HG02852 (cell line): ENCODE data around the gene ZBTB1.
"Not testable (repeated sequence)": the region's sequence is repeated elsewhere in the genome, so short reads cannot be mapped to it uniquely, and the experiment has no call there.

Source experiments
- ATAC-seq: cut with Tn5 transposase; IDR thresholded peaks from one replicate; pipeline ENCODE4 v1.9.1; 2021; ENCODE audit warnings: mild to moderate bottlenecking, moderate library complexity; ENCODE audit not compliant: unreplicated experiment

Gene ZBTB1

DNA sequence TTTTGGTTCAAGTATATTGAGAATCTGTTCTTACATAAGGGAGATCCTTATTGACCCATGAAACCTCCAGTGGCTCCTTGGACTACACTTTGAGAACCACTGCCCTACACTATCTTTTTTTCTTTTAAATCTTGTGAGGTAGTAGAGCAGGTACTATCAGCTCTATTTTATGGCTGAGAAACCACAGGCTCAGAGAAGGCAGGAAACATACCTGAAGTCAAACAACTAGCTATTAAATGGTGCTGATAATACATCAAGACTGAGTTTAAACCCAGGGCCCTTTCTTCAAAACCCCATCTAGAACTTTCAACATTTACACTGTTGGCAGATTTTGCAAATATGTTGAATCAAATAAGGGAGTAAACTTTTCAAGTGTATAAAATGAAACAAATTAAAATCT, 7.8 kb upstream of the ZBTB1 start:
- no peak for ATAC-seq

DNA sequence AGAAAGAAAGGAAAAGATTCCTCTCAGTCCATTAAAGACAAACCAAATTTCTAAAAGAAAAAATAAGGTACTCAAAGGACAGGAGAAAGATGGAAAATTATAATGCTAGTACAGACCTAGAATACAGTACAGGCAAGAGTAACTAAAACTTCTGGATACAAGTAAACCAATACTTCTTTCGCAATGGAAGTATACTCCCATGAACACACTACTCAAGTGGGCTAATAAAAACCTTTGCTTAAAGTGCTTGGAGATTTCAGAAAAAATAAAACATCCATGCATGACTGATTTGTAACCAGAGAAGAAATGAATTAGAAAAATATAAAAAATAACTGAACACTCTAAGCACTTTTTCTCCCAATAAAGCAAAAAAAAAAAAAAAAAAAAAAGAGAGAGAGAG, 4.5 kb upstream of the ZBTB1 start:
- ATAC-seq = no peak

DNA sequence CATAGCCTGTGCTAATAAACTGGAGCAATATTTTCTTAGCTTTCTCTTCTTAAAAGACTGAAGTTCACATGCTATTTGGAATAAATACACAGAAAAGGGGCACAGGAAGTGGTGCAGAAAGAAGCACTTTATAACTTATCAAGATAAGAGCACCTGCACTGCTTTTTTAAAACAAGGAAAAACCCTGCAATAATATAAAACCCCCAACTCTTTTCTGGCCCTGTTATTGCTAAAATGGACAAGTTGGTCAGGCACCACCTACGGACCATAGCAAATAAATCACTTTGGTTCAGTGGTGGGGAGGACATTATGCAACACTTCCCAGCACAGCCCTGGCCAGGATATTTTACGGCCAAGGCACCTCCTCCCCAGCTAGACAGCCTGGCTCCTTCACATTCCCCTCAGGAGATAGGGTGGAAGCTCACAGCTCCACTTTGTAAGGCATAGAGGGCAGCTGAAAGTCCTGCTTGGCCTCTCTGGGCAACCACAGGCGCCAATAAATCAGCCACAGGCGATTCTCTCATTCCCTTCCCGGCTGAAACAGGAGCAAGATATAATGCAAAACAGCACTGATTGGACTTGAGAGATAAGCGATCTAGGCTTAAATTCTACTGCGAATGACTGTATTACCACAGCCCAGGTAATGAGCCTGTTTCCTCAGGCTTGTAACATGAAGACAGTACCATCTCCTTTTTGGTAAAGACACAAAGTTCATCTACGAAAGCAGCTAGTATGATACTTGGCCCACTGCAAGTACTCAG, 3.0 kb upstream of the ZBTB1 start:
- ATAC-seq = no peak

DNA sequence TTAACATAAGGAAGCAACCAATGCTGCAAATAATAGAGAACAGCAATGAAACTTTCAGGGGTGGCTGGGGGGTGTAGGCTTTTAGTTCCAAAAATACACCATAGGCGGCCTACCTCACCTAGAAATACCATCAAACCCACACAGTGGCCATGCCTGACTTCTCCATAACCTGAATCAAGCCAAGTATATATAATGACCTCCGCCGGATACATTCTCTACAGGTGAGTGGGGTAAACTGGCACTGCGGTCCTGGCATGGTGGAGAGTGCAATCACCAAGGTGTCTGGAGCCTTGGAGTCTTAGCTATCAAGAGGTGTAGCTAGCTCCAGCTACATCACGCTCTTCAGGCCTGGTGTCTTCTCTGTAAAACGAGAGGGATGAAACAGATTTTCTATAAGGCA, 2.1 kb upstream of the ZBTB1 start:
- no peak for ATAC-seq

DNA sequence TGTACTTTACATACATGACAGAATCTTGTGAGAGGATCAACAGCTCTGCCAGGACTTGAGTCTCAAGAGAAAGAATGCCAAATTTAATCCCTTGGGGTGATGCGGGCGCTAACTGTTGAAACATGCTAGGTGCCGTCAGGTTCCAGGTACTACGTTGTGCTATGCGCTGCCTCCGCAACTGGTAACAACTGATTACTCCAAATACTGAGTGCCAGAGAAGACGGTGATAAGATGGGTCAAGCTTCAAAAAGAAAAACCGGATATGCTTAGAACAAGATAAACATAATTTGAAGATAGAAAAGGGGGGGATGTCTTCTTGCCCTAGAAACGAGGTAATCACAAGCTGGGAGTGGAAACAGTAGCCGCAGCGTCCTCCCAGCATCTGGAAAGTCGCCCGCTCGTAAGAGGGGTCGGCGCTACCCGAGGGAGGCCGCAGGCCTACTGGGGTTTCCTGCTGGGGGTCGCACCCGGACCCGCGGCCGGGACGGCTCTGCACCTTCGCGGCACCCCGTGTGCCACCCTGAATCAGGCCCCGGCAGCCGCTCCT, 1.6 kb upstream of the ZBTB1 start:
- ATAC-seq = no peak

DNA sequence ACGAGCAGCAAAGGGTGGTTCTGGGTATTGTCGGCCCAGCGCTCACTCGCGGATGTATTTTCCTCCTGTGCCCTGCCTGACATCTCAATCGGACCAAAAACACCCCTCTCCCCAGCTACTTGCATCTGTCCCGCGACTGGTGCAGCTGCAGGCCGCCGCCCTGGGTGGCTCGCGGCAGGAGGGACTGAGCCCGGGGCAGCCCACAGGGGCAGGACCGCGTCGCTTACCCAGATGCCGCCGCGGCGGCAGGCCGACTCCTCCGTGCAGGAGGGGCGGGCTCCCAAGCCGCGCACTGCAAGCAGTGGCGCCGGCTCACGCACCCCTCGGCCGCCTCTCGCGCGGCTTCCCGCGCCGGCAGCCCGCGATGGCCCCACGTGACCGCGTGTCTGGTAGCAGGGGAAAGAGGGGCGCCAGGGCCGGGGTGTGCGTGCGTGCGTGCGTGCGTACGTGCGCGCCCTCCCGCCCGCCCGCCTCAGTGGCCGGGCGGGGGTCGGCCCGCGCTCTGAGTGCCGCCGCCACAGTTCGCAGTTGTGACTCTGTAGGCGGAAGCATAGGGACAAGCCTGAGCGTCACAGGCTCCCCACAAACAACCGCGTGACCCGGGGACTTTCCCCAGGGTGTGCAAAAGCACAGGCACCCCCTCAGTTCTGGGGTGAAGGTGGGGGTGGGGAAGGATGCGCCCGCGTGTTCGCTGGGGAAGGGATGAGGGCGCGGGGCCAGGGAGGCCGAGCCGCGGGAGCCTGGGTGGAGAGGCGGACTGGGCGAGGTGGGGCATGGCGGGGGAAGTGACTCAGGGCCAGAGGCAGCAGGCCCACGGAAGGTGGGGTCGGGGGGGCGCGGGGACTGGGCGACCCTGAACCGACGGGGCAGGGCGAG, 898 bp upstream of the ZBTB1 start, which contains the start of gene ZBTB25:
ZBTB25 (minus strand) TSS at position 405 of the 876 bp plus-strand sequence. CDS start 13,305 bp downstream, outside the sequence.
- peak; percentile 56 for ATAC-seq

DNA sequence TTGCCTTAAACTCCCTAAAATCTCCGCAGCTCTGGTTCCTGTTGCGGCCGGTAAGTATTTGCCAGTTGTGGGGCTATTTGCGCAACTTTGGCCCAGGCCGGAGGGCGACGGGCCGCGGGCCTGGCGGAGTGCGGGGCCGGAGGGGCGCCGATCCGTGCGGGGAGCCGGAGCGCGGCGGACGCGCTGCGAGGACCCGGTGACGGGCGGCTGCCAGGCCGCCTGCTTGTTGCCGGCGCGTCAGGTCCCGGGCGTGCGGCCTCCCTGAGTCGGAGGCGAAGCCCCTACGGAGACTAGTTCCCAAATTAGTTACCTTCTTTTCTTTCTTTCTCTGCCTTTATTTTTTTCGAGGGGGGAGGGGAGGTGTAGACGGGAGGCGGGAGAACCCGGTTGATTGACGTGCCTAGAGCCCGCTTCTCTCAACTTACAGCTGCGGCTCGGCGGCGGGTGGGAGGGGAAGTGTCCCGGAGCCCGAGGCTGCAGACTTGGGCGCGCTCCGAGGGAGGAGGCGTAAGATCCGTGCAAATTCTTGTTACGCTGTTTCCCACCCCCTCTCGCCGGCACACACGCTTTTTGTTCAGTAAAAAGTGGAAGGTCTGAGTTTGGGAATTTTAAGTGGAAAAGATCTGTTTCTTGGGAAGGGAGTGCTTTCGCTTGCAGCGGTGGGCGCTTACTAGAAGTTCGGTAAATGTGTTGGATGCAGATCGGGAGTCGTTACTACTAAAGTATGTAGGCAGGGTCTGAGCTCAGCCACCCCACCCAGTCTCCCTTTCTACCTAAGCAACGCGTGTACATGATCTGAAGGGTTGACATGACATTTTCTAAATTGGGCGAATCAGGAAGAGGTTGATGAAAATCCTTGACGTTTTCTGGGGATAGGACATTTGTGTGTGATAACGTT, 576 bp downstream of the ZBTB1 start:
- ATAC-seq = peak; percentile 33

DNA sequence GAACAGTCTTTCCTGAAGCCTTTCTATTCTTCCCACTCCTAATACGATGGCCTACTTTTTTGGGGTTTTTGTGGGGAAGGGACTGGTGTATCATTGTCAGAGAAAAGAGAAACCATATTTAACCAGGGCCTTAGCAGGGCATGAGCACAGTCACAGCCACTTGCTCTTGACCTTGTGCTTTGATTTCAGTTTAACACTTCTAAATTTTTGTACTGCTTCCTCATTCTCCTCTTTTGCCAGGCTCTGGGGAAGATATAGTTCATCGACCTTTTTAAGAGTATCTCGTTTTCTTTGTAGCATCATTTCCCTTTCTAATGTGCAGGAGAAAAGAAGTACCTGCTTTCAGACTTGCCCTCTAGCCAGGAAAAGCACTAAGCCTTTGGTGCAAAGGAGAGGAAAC, 2.2 kb downstream of the ZBTB1 start:
- ATAC-seq = no peak

DNA sequence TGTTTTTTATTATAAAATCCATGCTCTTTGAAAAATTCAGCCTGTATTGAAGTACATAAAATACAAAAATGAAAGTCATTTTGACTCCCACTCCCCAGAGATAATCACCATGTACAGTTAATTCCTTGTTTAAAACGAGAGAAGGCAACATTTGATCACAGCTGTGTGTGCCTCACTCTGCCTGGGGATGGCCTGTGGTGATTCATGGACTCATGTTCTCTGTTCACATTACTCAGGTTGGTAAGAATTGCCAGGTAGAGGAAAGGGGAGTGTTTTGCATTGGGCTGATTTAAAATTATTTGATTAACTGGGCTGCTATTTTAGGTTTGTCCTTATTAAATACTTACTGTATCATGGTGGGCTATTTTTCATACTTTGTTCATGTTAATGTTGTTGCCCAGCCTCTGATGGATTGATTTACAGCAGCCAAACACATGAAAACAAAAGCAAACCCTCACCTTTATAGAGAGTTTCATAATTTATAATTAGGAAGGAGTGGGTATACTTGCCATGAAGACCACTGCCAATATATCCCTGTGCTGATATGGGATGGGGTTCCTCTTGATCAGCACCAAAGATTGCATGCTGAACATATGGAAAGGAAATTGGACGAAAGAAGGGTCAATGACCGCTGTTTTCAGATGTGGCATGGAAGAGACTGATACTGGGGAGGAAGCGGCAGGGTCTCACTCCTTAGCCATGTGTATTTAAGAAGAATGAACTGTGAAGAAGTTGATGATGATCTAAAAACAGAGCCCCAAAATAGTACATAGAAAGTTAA, 3.0 kb downstream of the ZBTB1 start:
- no peak for ATAC-seq

DNA sequence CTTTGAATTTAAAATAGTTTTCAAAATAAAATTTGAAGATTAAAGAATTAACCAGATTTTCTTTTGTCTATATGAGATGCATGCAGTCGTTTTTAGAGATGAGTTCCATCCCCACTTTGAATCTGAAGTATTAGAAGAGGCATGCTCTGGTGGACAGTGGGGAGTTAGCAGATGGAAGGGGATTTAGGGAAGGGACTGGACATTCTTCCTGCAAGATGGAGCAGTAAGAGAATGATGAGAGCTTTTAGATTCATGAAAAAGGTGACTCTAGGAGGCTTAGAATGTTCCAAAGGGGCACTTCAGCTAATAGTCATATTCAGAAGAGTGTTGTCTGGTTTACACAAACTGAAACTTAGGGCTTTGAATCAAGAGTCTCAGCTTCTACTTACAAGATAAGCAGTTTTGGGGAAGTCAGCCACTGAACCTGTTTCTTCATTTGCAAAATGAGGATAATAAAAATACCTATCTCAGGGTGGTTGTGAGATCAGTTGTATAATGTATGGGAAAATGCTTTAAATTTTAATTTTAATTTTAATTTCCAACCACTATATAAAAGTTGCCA, 3.7 kb downstream of the ZBTB1 start:
- ATAC-seq = no peak

DNA sequence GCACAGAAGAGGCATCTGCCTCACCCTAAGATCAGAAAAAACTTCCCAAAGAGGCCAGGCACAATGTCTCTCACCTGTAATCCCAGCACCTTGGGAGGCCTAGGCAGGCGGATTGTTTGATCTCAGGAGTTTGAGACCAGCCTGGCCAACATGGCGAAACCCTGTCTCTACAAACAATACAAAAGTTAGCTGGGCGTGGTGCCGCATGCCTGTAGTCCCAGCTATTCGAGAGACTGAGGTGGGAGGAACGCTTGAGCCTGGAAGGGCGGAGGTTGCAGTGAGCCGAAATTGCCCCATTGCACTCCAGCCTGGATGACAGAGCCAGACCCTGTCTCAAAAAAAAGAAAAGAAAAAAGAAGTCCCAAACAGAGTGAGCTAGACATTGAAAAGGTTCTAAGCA, 4.5 kb downstream of the ZBTB1 start:
- ATAC-seq = no peak

DNA sequence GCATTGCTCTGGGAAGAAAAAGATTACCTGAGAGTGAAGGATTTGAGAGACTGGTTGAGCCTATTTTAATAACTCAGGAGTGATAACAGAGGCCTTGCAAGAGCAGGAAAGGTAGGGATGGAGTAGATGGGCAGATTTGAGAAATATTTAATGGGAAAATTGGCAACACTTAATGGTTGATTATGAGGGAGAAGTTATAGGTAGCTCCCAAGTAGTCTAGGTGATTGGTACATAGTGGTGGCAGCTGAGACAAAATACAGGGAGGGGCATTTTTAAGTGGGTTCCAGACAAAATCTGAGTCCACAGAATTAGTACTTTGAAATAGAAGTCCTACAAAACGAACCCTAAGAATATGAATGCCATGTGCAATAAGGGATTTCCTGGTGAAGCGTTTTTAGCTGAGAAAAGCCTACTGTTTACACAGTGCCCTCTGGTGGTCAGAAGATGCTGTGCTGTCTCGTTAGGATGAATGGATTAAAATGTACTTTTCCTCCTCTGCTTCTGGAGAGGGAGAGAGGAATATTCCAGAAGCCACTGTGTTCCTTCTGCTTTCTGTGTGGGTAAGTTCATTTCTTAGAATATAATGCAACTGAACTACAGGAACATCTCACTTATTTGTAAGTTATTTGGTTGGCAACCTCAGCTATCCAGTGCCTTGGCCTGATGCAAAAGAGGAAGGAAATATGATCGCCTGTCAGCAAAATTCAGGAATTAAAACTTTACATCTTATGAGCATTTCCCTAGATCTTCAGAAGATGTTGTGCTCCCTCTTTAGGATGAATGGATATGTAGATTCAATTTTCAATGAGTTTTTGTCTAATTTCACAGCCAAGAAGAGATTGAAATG, 6.5 kb downstream of the ZBTB1 start:
- ATAC-seq = no peak

DNA sequence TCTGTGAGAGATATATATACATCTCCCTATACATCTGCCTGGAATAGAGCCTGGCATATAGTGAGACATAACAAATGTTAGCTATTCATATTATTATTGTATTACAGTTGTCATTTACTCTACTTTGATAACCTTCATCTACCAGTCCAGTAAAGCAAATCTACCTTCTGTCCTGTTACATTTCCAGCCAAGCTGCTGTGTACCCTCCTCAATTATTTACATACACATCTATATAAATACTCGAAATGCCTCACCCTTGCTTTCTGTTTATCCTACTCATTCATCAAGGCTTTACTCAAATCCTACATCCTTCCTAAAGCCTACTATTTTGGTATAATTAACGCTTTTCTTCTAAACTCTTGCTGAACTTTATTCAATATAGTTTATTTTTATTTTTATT, 8.7 kb downstream of the ZBTB1 start:
- ATAC-seq = no peak

DNA sequence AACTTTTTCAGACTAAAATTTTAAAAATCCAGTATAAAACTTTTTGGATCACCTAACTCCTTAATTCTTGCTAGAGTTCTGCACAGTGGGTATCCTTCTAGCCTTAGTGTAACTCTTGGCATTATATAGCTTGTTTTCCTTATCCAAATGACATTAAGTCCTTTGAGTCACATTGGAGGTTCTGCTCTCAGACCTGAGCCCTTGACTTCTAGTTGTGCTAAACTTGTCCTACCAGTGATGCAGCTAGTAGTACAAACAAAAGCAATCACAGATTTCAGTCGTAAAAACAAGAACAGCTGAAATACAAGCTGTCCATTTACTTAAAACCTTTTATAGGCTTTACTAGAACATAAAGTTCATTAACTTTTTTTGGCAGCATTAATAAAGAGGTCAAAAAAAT, 10.5 kb downstream of the ZBTB1 start:
- no peak for ATAC-seq

DNA sequence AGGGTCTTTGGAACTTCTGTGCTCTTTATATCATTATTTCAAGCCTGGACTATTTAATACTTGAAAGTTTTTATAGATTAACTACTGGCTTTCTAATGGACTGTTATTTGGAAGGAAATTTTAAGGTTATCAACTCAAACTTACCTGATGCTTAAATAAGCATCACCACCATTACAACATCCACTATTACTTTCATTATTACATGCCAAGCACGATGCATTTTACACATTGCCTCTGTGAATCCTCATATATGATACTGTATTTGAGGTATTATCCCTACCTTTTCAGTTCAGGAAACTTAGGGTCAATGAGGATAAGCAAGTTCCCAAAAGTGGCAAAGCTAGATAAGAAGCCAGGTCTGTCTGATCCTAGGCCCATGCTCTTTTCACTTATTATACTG, 12.4 kb downstream of the ZBTB1 start:
- ATAC-seq = no peak

DNA sequence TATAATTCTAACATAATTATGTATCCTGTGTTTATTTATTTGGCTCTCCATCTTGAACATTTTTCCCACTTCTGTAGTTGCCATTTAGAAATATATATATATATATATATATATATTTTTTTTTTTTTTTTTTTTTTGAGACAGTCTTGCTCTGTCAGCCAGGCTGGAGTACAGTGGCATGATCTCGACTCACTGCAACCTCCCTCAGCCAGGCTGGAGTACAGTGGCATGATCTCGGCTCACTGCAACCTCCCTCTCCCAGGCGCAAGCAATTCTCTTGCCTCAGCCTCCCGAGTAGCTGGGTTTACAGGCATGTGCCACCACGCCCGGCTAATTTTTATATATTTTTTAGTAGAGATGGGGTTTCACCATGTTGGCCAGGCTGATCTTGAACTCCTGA, 13.1 kb downstream of the ZBTB1 start:
- ATAC-seq = not testable (repeated sequence)

DNA sequence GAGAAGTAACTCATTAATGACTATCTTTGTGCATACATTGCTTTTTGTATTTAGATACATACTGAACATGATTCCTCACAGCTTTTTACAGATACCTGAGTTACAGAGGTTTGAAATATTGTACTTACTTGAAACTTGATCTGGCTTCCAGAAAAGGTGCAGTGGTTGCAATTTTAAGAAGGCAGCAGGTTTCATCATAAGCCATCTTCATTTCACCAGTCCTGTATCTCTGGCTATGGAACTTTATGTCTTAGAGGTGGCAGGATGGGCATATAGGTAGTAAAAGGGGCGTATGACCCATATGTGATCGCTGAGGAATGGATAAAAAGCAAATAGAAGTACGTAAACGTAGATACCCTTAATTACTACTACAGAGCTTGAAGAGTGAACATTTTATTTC, 13.7 kb downstream of the ZBTB1 start:
- ATAC-seq = no peak

DNA sequence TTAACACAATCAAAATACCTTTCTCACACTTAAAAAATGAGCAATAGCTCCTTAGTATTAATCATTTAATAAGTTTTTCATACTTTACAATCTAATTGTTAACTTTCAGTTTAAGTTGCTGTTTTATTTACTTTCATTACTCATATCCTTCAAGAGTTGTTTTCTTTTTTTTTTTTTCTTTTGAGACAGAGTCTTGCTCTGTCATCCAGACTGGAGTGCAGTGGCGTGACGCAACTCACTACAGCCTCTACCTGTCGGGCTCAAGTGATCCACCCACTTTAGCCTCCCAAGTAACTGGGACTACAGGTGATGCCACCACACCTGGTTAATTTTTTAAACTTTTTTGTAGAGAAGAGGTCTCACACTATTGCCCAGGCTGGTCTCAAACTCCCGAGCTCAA, 16.1 kb downstream of the ZBTB1 start:
- no peak for ATAC-seq
